ENCODE results near the gene TRAPPC14. TPM values are rescaled to one million over a fixed set of nuclear protein-coding genes. Genes with fewer than 3 reads are reported as not detected.

TRAPPC14 gene
- total and polyA plus RNA-seq, 9 of the 15 experiments (the other 6 are each of a cell fraction or from before 2014, with no cell fraction given), result 0.42 to 45.9 (median 18.2) TPM

DNA sequence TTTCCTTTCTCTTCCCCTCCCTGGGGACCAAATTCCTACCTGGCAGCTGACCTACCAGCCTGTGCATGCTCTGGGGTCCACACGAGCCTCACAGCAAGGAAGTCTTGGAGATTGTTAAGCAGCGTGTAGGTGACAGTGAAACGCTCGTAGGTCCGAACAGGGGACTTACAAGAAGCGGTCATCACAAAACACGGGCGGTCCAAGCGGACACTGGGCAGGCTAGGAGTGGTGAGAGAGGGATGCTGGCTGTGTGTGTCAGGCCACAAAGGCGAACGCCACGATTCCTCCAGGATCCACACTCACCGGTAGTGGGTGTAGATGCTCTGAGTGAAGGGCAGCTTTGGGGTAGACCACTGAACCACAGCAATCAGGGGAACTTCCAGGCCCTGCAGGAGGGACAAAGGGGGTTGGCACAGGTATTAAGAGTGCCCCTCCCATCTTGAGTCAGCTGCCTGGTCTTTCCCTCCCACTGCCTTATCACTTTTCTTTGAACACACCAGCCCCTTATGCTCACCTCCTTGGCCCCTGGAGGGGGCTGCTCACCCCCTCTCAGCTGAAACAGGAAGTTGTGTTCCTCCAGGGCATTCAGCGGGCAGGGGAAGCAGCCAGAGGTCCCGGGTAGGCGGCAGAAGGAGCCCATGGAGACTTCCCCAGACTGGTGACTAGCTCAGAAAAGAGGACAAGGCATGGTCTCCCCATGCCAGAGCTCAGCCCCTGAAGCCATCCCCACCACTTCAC is 2.0 kb downstream of the TRAPPC14 start (continued):
- TF ChIP-seq, protein P1, sequence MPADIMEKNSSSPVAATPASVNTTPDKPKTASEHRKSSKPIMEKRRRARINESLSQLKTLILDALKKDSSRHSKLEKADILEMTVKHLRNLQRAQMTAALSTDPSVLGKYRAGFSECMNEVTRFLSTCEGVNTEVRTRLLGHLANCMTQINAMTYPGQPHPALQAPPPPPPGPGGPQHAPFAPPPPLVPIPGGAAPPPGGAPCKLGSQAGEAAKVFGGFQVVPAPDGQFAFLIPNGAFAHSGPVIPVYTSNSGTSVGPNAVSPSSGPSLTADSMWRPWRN (IDR thresholded peaks at IDR 0.05; ENCODE audit: low read depth), result no peak
- TF ChIP-seq PCBP1 (IDR thresholded peaks at IDR 0.05; ENCODE audit: low read depth, low read length, poor library complexity, severe bottlenecking) (no peak), U2AF1 (optimal IDR thresholded peaks at IDR 0.05; ENCODE audit: low read depth, low read length) (no peak), SETDB1 (IDR thresholded peaks at IDR 0.05; ENCODE audit: low read length) (no peak), MCM3 (IDR thresholded peaks at IDR 0.05) (no peak), ASH1L (IDR thresholded peaks at IDR 0.05; ENCODE audit: borderline replicate concordance, low read depth, partially characterized antibody) (no peak), MTA3 (IDR thresholded peaks at IDR 0.05; ENCODE audit: borderline replicate concordance) (no peak), ZNF311 (CRISPR knock-in tag; IDR thresholded peaks at IDR 0.05) (no peak), ZNF165 (CRISPR knock-in tag; IDR thresholded peaks at IDR 0.05; ENCODE audit: borderline replicate concordance) (no peak), ARID2 (IDR thresholded peaks at IDR 0.05) (no peak), POLR2H (tag; IDR thresholded peaks at IDR 0.05; ENCODE audit: low read depth) (no peak), ZNF408 (CRISPR knock-in tag; IDR thresholded peaks at IDR 0.05; ENCODE audit: low read depth) (no peak), NFIC (IDR thresholded peaks at IDR 0.05) (0 out of 2 replicates have a peak, but pooled peaks have one; percentile 14), MAFG (tag; conservative IDR thresholded peaks at IDR 0.05) (no peak), RNF2 (IDR thresholded peaks at IDR 0.05) (no peak), ARID1B (IDR thresholded peaks at IDR 0.05) (peak; percentile 16; the same call in 1 of the 2 replicates)
- TF ChIP-seq, protein P2, sequence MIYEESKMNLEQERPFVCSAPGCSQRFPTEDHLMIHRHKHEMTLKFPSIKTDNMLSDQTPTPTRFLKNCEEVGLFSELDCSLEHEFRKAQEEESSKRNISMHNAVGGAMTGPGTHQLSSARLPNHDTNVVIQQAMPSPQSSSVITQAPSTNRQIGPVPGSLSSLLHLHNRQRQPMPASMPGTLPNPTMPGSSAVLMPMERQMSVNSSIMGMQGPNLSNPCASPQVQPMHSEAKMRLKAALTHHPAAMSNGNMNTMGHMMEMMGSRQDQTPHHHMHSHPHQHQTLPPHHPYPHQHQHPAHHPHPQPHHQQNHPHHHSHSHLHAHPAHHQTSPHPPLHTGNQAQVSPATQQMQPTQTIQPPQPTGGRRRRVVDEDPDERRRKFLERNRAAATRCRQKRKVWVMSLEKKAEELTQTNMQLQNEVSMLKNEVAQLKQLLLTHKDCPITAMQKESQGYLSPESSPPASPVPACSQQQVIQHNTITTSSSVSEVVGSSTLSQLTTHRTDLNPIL (CRISPR knock-in tag; IDR thresholded peaks at IDR 0.05), result no peak
- TF ChIP-seq, protein P3, sequence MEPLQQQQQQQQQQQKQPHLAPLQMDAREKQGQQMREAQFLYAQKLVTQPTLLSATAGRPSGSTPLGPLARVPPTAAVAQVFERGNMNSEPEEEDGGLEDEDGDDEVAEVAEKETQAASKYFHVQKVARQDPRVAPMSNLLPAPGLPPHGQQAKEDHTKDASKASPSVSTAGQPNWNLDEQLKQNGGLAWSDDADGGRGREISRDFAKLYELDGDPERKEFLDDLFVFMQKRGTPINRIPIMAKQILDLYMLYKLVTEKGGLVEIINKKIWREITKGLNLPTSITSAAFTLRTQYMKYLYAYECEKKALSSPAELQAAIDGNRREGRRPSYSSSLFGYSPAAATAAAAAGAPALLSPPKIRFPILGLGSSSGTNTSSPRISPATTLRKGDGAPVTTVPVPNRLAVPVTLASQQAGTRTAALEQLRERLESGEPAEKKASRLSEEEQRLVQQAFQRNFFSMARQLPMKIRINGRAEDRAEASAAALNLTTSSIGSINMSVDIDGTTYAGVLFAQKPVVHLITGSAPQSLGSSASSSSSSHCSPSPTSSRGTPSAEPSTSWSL (CRISPR knock-in tag; IDR thresholded peaks at IDR 0.05; ENCODE audit: borderline replicate concordance), result no peak
- TF ChIP-seq, protein P4, sequence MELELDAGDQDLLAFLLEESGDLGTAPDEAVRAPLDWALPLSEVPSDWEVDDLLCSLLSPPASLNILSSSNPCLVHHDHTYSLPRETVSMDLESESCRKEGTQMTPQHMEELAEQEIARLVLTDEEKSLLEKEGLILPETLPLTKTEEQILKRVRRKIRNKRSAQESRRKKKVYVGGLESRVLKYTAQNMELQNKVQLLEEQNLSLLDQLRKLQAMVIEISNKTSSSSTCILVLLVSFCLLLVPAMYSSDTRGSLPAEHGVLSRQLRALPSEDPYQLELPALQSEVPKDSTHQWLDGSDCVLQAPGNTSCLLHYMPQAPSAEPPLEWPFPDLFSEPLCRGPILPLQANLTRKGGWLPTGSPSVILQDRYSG (tag; conservative IDR thresholded peaks at IDR 0.05; ENCODE audit: low read depth), result no peak
- TF ChIP-seq, protein P5, sequence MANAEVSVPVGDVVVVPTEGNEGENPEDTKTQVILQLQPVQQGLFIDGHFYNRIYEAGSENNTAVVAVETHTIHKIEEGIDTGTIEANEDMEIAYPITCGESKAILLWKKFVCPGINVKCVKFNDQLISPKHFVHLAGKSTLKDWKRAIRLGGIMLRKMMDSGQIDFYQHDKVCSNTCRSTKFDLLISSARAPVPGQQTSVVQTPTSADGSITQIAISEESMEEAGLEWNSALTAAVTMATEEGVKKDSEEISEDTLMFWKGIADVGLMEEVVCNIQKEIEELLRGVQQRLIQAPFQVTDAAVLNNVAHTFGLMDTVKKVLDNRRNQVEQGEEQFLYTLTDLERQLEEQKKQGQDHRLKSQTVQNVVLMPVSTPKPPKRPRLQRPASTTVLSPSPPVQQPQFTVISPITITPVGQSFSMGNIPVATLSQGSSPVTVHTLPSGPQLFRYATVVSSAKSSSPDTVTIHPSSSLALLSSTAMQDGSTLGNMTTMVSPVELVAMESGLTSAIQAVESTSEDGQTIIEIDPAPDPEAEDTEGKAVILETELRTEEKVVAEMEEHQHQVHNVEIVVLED (CRISPR knock-in tag; IDR thresholded peaks at IDR 0.05), result no peak
- TF ChIP-seq, protein P6, sequence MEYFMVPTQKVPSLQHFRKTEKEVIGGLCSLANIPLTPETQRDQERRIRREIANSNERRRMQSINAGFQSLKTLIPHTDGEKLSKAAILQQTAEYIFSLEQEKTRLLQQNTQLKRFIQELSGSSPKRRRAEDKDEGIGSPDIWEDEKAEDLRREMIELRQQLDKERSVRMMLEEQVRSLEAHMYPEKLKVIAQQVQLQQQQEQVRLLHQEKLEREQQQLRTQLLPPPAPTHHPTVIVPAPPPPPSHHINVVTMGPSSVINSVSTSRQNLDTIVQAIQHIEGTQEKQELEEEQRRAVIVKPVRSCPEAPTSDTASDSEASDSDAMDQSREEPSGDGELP (CRISPR knock-in tag; IDR thresholded peaks at IDR 0.05; ENCODE audit: borderline replicate concordance), result no peak; the same call in none of the 2 replicates
